Activated naive CD8-positive, alpha-beta T cell (primary cell): ENCODE results near the gene TLE2.

Source experiments
- H3K27ac Mint-ChIP-seq: one replicate; pipeline ENCODE4 v1.8.0; 2021; ENCODE audit warnings: mixed read lengths
- H3K27me3 Mint-ChIP-seq: one replicate; pipeline ENCODE4 v1.8.0; 2021; ENCODE audit warnings: mixed read lengths
- H3K36me3 Mint-ChIP-seq: one replicate; pipeline ENCODE4 v1.8.0; 2021; ENCODE audit warnings: mixed read lengths
- H3K4me1 Mint-ChIP-seq: one replicate; pipeline ENCODE4 v1.8.0; 2021; ENCODE audit warnings: low read depth, mixed read lengths
- H3K4me3 Mint-ChIP-seq: one replicate; pipeline ENCODE4 v1.8.0; 2021; ENCODE audit warnings: mild to moderate bottlenecking, mixed read lengths
- H3K9me3 Mint-ChIP-seq: one replicate; pipeline ENCODE4 v1.8.0; 2021; ENCODE audit warnings: low read depth, mixed read lengths

The TLE2 gene

GRCh38 chr19:3029065-3029923 is at the start of gene TLE2:
Gene TLE2 (minus strand): TSS chr19:3029280. CDS start chr19:3028904, 376 bp downstream.
- Mint-ChIP-seq H3K27me3 (no peaks in the 10 kb centered on the region), H3K4me3 (peak within 1 kb of the TSS; percentile 79), H3K9me3 (no peaks in the 10 kb centered on the region), H3K36me3 (no peaks in the 10 kb centered on the region), H3K27ac (no peak within 1 kb of the TSS), H3K4me1 (peaks cover 29% of the 10 kb centered on the region)

DNA sequence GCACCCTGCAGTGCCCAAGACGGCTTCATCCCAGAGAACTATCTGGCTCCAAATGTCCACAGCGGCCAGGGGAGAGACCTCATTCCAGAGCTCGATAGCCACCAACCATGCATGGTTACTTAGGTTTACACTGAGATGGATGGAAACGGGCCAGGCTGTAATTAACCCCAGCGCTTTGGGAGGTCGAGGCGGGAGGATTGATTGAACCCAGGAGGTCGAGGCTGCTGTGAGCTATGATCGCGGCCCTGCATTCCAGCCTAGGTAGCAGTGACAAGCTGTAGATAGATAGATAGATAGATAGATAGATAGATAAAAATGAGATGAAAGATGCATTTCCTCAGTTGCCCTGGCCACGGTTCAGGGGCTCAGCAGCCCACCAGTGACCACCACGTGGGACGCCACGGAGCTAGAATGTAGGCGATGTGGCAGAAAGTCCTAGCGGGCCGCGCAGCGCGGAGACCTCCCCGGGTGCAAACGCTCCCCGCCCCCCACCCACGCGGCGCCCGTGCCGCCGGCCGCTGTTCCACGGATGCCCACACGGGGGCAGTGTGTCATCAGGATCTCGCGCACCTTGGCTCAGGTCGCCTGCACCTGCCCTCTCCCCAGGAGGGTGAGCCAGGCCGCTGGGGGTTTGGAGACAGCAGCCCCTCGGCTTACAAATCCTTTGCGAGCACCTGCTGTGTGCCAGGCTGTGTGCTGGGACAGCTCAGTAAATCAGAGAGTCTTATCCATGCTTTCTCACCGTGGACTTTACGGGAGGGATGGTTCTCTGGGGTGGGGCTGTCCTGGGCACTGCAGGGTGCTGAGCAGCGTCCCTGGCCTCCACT is 46.7 kb upstream of the TLE2 start:
- Mint-ChIP-seq H3K4me3 (no peak overlapping the region), H3K27ac (no peak overlapping the region), H3K9me3 (no peaks in the 10 kb centered on the region), H3K27me3 (no peaks in the 10 kb centered on the region), H3K36me3 (no peaks in the 10 kb centered on the region), H3K4me1 (peaks cover 2% of the 10 kb centered on the region)

- Mint-ChIP-seq H3K27me3 (no peaks in the 10 kb centered on the region), H3K9me3 (no peaks in the 10 kb centered on the region), H3K27ac (no peak overlapping the region), H3K36me3 (no peaks in the 10 kb centered on the region), H3K4me3 (no peak overlapping the region), H3K4me1 (peaks cover 4% of the 10 kb centered on the region)
These were observed 45.0 kb upstream of the TLE2 start for GRCh38 chr19:3073931-3074595.

DNA sequence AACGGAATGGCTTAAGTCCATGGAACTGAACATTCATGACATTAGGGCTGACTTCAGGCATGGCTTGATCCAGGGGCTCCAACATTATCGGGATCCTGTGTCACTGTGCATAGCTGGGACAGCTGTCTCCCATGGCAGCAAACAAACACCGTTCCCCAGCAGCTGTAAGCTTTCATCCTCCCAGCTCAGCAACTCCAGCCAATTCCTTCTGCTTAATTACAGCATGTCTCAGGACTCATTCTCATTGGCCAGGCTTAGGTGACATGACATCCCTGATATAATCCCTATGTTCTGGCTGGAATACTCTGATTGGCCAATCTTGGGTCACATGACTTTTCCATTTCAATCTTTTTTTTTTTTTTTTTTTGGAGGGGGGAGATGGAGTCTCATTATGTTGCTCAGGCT is 44.1 kb upstream of the TLE2 start:
- Mint-ChIP-seq H3K4me3 (no peak overlapping the region), H3K27ac (no peak overlapping the region), H3K9me3 (no peaks in the 10 kb centered on the region), H3K36me3 (no peaks in the 10 kb centered on the region), H3K27me3 (no peaks in the 10 kb centered on the region), H3K4me1 (peaks cover 4% of the 10 kb centered on the region)

GRCh38 chr19:3071768-3072167 is 42.7 kb upstream of the TLE2 start:
- Mint-ChIP-seq H3K27ac (no peak overlapping the region), H3K27me3 (no peaks in the 10 kb centered on the region), H3K4me3 (no peak overlapping the region), H3K36me3 (no peaks in the 10 kb centered on the region), H3K4me1 (peaks cover 4% of the 10 kb centered on the region), H3K9me3 (no peaks in the 10 kb centered on the region)

DNA sequence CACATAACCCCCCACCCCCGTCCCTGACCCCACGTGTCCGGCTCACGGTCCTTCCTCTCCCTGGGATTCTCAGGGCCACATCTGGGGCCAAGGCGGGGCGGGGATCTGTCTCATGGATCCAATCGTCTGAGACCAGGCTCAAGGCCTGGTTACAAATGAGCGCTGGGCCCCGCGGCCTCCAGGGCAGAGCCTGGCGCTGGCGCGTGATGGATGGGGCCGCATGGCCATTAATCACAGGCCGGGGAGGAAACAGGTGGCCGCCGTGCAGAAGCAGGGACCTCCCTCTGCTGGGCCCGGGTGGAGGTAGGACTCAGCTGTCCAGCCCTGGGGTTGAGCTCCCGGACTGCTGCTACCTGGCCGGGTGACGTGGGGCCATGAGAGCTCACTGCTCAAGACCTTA is 39.0 kb upstream of the TLE2 start:
- no peaks in the 10 kb centered on the region for H3K36me3 Mint-ChIP-seq
- H3K27me3 Mint-ChIP-seq: no peaks in the 10 kb centered on the region
- H3K27ac Mint-ChIP-seq: no peak overlapping the region
- H3K4me3 Mint-ChIP-seq: no peak overlapping the region
- no peaks in the 10 kb centered on the region for H3K9me3 Mint-ChIP-seq
- peaks cover 6% of the 10 kb centered on the region for H3K4me1 Mint-ChIP-seq

- Mint-ChIP-seq H3K4me1 (peaks cover 9% of the 10 kb centered on the region), H3K9me3 (no peaks in the 10 kb centered on the region), H3K27me3 (no peaks in the 10 kb centered on the region), H3K4me3 (no peak overlapping the region), H3K27ac (no peak overlapping the region), H3K36me3 (no peaks in the 10 kb centered on the region)
These were observed 38.5 kb upstream of the TLE2 start for GRCh38 chr19:3067563-3067962.

- Mint-ChIP-seq H3K9me3 (no peaks in the 10 kb centered on the region), H3K27me3 (no peaks in the 10 kb centered on the region), H3K4me3 (no peak overlapping the region), H3K4me1 (peaks cover 9% of the 10 kb centered on the region), H3K27ac (no peak overlapping the region), H3K36me3 (no peaks in the 10 kb centered on the region)
These were observed 37.5 kb upstream of the TLE2 start for GRCh38 chr19:3066482-3067049.

DNA sequence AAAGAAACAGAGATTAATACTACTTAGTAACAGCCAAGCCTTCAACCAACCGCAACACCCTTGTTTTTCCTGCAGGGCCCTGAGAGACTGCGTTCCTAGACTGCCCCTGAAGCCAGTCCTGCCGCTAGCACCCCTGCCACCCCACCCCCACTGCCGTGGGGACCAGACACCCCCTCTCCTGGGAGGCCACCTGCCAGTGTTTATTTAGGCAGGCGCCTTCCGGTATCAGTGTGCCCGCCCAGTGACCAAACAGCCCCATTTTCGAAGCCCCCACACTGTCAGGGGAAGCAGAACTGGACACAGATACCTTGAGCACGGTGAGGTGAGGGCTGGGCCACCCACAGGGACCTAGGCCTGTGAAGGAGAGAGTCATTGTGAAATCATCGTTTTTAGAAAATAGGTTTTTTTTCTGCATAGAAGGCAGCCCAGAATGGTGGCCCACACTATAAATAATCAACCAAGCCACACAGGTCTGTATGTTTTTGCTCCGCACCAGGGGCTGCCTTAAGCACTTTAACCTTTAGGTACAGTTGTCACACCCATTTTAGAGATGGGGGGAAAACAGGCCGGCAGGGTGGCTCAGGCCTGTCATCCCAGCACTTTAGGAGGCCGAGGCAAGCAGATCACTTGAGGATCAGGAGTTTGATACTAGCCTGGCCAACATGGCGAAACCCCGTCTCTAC is 36.7 kb upstream of the TLE2 start:
- H3K36me3 Mint-ChIP-seq: no peaks in the 10 kb centered on the region
- H3K27ac Mint-ChIP-seq: no peak overlapping the region
- no peak overlapping the region for H3K4me3 Mint-ChIP-seq
- H3K27me3 Mint-ChIP-seq: no peaks in the 10 kb centered on the region
- H3K9me3 Mint-ChIP-seq: no peaks in the 10 kb centered on the region
- H3K4me1 Mint-ChIP-seq: peaks cover 11% of the 10 kb centered on the region

DNA sequence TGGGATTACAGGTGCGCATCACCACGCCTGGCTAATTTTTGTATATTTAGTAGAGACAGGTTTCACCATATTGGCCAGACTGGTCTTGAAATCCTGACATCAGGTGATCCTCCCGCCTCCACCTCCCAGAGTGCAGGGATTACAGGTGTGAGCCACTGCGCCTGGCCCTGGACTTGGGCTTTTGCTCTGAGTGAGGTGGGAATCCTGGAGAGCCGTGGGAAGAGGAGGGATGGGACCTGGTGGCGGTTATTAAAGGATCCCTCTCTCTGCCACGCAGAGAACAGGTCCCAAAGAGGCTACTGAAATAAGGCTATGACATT is 34.9 kb upstream of the TLE2 start:
- H3K27me3 Mint-ChIP-seq: no peaks in the 10 kb centered on the region
- H3K4me3 Mint-ChIP-seq: peak overlapping the region; percentile 89
- H3K4me1 Mint-ChIP-seq: peaks cover 22% of the 10 kb centered on the region
- H3K27ac Mint-ChIP-seq: peak overlapping the region; percentile 50
- H3K36me3 Mint-ChIP-seq: no peaks in the 10 kb centered on the region
- H3K9me3 Mint-ChIP-seq: no peaks in the 10 kb centered on the region

GRCh38 chr19:3062165-3063105 is 33.4 kb upstream of the TLE2 start, which contains the start of gene TLE5:
Gene TLE5 (minus strand): TSS chr19:3062495. CDS start chr19:3062200, 295 bp downstream.
- peaks cover 36% of the 10 kb centered on the region for H3K4me1 Mint-ChIP-seq
- peak within 1 kb of the TSS; percentile 95 for H3K27ac Mint-ChIP-seq
- peaks cover 2% of the 10 kb centered on the region for H3K36me3 Mint-ChIP-seq
- H3K27me3 Mint-ChIP-seq: no peaks in the 10 kb centered on the region
- H3K4me3 Mint-ChIP-seq: peak within 1 kb of the TSS; percentile 89
- H3K9me3 Mint-ChIP-seq: no peaks in the 10 kb centered on the region

- H3K27ac Mint-ChIP-seq: peak overlapping the region; percentile 86
- H3K4me3 Mint-ChIP-seq: peak overlapping the region; percentile 93
- H3K36me3 Mint-ChIP-seq: peaks cover 2% of the 10 kb centered on the region
- no peaks in the 10 kb centered on the region for H3K9me3 Mint-ChIP-seq
- H3K27me3 Mint-ChIP-seq: no peaks in the 10 kb centered on the region
- H3K4me1 Mint-ChIP-seq: peaks cover 40% of the 10 kb centered on the region
These were observed 32.4 kb upstream of the TLE2 start for GRCh38 chr19:3061182-3062161.

DNA sequence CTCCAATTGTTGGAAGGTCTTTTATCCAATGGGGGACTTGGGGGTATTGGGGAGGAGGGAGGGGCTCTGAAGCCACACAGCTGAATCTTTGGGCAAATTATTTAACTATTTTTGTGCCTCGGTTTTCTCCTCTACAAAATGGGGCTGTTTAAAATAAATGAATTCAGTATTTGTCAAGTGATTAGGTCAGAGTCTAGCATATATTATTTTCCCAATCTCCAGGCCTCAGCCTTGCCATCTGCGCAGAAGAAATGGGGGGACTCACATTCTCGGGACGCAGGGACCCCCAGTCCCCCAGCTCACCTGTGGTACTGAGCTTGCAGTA is 31.7 kb upstream of the TLE2 start:
- H3K9me3 Mint-ChIP-seq: no peaks in the 10 kb centered on the region
- peaks cover 2% of the 10 kb centered on the region for H3K36me3 Mint-ChIP-seq
- H3K27me3 Mint-ChIP-seq: no peaks in the 10 kb centered on the region
- H3K27ac Mint-ChIP-seq: peak overlapping the region; percentile 86
- peaks cover 40% of the 10 kb centered on the region for H3K4me1 Mint-ChIP-seq
- peak overlapping the region; percentile 93 for H3K4me3 Mint-ChIP-seq
